Activated CD4-positive, alpha-beta T cell treated with anti-CD3 and anti-CD28 coated beads, Interleukin-10, Interleukin-2, amounts not matched to agents 100 ng/mL and 50 ng/mL, durations not matched to agents 16 hours and 8 hours (primary cell): Measurements from ENCODE around the gene DYSF.

ENCODE experiments used
- DNase-seq: peaks from one replicate; pipeline ENCODE4 v3.0.0-alpha.2; 2020

Gene DYSF

DNA sequence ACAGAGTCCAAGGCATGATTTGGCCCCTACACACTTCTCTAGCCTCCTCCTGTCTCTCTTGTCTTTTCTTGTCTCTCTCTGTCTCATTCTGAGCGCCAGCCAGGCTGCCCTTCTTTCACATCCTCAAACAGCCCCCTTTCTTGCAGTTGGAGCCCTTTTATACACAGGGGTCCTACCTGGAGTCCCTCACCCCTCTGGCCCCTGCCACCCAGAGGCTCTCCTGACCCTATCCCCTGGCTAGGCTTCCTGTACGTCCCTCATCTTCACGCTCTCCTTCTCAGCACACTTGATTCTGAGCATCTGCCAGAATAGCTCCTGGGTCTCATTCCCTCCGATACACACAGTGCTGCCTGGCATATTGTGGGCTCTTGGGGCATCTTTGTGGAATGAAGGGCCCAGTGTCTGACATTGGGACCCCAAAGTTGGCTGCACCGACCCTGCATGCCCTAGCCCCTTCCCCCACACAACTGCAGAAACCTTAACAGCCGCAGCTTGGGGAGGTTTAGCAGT is 261.9 kb downstream of the DYSF start:
- DNase-seq: no peak

- DNase-seq: no peak
Observed at GRCh38 chr2:71715951-71716696, 262.8 kb downstream of the DYSF start.

- DNase-seq: no peak
Observed at GRCh38 chr2:71716697-71717624, 263.6 kb downstream of the DYSF start.

DNA sequence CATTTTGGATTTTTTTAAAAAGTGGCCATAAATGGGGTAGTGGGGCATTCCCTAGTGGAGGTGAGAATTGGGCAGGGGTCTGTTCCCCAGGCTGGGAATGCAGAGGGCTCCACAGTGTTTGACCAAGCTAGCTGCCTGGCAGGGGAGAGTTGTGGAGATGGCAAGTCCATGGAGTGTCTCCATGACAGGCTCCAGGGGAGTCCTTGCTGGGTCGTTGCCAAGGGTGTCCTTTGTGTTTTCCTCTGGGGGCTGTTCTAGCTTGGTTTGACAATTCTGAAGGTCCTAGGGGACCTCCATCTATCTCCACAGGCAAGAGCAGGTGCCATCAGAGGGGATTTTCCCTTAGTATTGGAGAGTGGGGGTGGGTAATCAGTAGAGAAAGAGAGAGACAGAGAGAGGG is 265.3 kb downstream of the DYSF start:
- DNase-seq: no peak

- DNase-seq: no peak
Observed at GRCh38 chr2:71719520-71720282, 266.3 kb downstream of the DYSF start.

DNA sequence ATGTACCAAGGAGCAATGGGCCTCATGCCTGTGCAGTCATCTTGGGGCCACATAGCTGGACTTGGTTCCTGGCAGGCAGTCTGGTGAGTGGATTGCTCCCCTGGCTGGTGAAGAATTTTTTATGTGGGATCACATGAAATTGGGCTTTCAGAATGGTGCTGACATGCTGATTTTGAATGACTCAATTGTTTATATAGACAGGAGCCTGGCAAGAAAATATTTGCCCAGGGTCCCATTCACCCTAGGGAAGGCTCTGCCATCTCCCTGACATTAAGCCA is 266.9 kb downstream of the DYSF start:
- no peak for DNase-seq

- DNase-seq: no peak
Observed at GRCh38 chr2:71720596-71721361, 267.4 kb downstream of the DYSF start.

GRCh38 chr2:71721362-71721665 is 268.0 kb downstream of the DYSF start:
- DNase-seq: no peak

DNA sequence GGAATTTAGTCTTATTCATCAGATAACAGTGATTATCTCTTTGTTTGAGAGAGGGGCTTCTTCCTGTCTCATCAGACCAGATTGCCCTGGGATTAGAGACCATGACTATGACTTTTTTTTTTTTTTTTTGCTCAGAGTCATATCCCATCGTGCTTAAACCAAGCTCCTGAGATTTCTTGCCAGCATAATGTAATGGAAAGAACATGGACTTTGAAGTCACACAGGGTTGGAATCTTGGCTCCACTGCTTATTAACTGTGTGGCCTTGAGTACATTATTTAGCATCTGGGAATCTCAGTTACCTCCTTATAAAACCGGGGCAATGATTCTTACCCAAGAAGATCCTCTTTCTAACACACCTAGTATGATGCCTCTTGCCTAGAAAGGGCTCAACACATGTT is 268.3 kb downstream of the DYSF start:
- DNase-seq: no peak

DNA sequence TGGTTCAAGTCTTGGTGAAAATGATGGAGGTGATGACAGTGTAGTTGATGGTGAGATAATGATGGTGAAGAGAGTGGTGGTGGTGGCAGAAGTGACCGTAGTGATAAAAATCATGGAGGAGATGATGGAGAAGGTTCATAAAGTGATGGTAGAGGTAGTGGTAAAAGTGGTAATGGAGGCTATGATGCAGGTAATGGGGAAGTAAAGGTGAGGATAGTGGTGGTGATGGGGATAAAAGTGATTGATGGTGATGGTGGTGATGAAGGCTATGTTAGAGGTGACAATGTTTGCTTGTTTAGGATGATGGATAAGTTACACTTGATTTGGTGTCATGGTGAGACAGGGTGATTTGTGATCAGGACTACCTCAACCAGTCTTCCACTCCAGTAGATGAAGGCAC is 268.9 kb downstream of the DYSF start:
- no peak for DNase-seq

- no peak for DNase-seq
Observed at GRCh38 chr2:71724793-71725192, 271.4 kb downstream of the DYSF start.

- DNase-seq: no peak
Observed at GRCh38 chr2:71725836-71726235, 272.5 kb downstream of the DYSF start.

DNA sequence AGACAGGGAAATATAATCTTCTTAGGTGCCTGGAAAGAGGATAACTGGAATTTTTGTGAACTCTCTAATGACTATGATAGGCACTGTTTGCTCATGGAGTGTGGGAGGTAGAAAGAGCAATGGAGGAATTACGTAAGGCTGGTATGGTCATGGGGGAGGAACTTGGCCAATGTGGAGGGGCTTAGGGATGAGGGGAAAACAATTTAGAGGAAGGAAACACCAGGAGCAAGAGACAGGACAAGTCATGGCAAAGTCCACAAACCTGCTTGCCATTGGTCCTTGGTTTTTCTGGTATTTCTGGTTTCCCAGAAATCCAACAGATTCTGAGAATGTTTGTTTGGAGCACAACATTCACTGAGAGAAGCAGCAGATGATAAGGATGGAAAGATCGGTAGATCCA is 274.2 kb downstream of the DYSF start:
- DNase-seq: no peak

GRCh38 chr2:71728036-71728435 is 274.7 kb downstream of the DYSF start:
- DNase-seq: no peak

GRCh38 chr2:71730785-71731383 is 277.5 kb downstream of the DYSF start:
- no peak for DNase-seq

GRCh38 chr2:71734620-71735019 is 281.3 kb downstream of the DYSF start:
- DNase-seq: no peak

DNA sequence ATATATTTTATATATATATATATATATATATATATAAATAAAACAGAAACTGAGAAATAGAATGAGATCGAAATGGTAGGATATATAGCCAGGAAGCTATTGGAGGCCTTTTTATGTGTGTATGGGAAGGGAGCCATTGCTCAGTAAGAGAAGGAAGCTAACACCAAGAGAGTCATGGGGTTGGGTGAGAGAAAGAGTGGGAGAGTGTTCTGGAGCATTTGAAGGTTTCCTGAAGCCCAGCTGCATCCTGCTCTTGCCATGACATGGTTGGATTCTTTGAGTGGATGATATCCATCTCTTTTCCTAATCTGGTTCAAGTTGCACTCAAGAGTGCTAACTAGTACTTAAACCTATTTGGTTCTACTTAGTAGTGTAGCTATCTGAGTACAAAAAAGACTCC is 282.3 kb downstream of the DYSF start:
- no peak for DNase-seq
